HT1080 (cell line): Measurements from ENCODE around the gene SPHK2. TPM values are rescaled to one million over a fixed set of nuclear protein-coding genes. Genes with fewer than 3 reads are reported as not detected.
A peak's percentile ranks its signal among the peaks of the same experiment; 100 is the strongest.
"Not testable (repeated sequence)": the region's sequence is repeated elsewhere in the genome, so short reads cannot be mapped to it uniquely, and the experiment has no call there.

Source experiments
- DNase-seq: peaks from one replicate; pipeline ENCODE4 v3.0.0-alpha.2; 2015; ENCODE audit warnings: low read depth
- total RNA-seq: library from RNA; depleted of rRNA; stranded (reverse); fragments of >200 nt; shearing (Covaris generic); gene quantifications from 2 replicates; pipeline ENCODE4 v1.2.3, GENCODE V29; 2014

The SPHK2 gene
- total RNA-seq, 1 experiment from 2014 or later, result 16.5 TPM

DNA sequence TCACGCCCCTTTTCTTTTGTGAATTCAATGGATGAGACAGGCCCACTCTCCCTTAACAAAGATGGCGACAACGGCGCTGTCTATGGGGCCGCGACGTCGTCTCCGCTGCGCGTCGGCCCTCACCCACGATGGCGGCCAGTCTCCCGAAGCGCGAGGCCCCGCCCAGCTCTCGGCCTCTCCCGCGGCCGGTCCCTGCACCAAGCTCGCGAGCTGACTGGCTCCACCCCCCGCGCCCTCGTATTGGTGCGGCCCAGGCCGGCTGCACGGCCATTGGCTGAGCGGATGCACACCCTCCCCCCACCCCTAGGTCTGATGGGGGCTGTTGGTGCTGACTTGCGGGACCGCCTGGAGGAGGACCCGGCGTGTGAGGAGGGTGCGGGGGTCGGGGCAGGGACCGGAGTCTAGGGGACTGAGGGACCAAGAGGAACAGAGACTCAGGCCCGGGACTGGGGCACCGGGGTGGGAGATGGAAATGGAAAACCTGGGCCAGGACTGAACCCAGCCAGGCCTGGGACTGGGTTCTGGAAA, 4.8 kb downstream of the SPHK2 start:
- DNase-seq, result peak; percentile 94

DNA sequence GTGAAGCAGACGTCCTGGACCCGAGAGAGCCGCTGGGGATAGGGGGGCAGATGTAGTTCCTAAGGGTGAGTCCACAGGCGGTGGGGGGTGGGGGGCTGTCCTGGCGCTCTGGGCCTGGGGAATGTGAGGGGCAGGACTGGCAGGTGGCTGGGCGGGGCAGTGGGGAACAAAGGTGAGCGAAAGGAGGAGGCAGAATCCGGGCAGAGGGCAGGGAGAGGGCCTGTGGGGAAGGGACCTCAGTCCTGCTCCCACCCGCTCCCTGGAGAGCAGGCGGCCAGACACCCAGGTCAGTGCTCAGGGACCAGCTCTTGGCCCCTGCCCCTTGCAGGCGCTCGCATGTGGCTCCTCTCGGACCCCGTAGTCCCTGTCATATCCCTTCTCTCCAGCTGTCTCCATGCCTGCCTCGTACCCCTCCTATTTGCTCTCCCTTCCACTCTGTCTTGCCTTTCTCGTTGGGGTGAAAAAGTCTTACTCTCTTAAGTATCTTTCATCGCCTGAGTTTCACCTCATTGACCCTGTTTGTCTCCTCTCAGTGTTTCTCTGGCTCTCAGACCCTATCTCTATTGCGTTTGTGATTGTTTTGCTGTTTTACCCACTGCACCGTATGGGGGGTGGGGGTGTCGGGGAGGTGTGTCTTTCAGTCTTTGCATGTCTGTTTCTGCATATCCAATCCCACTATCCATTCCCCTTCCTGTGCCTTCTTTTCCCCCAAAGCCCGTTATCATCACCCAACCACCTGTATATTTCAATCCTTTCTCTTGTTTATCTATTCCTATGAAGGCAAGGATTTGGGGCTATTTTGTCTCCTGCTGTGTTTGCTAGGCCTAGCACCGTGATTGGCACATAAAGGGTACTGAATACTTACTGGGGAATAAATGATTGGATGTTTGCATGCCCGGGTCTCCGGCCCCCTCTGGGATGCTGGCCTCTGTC, 5.8 kb downstream of the SPHK2 start:
- no peak for DNase-seq

DNA sequence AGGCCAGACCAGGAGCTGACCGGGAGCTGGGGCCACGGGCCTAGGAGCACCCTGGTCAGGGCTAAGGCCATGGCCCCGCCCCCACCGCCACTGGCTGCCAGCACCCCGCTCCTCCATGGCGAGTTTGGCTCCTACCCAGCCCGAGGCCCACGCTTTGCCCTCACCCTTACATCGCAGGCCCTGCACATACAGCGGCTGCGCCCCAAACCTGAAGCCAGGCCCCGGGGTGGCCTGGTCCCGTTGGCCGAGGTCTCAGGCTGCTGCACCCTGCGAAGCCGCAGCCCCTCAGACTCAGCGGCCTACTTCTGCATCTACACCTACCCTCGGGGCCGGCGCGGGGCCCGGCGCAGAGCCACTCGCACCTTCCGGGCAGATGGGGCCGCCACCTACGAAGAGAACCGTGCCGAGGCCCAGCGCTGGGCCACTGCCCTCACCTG, 6.6 kb downstream of the SPHK2 start:
- no peak for DNase-seq

DNA sequence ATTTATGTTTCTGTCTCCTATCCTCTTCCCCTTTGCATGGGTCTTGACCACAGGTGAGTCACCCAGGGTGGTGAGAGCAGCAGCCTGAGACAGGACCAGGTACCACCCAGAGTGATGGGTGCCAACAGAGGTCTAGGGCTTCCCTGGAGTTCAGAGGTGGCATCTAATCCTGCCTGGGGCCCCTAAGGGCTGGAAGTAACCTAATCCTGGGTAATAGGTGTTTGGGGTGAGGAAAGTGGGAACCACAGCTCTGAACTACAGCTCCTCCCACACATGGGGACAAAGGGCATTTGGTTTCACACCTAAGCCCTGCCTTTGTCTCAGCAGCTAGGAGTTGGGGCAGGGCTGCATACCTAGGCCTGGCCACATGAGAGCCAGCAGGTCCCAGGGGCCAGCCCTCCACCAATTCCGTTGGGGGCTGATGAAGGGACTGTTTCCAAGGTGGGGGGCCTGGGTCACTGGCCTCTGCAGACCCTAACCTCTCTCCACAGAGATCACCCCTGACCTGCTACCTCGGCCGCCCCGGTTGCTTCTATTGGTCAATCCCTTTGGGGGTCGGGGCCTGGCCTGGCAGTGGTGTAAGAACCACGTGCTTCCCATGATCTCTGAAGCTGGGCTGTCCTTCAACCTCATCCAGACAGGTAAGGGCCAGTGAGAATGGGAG, 8.0 kb downstream of the SPHK2 start:
- DNase-seq, result peak; percentile 45

DNA sequence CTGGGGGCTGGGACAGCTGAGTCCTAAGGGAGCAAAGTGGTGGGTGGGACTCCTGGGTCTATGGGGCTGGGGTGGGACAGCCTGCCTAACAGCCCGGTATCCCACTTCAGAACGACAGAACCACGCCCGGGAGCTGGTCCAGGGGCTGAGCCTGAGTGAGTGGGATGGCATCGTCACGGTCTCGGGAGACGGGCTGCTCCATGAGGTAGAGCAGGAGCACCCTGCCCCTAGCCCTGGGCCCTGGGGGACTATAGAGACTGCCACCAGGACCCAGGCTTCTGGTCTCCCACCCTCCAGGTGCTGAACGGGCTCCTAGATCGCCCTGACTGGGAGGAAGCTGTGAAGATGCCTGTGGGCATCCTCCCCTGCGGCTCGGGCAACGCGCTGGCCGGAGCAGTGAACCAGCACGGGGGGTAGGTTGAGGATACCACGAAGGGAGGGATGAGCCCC, 8.6 kb downstream of the SPHK2 start:
- DNase-seq, result no peak

DNA sequence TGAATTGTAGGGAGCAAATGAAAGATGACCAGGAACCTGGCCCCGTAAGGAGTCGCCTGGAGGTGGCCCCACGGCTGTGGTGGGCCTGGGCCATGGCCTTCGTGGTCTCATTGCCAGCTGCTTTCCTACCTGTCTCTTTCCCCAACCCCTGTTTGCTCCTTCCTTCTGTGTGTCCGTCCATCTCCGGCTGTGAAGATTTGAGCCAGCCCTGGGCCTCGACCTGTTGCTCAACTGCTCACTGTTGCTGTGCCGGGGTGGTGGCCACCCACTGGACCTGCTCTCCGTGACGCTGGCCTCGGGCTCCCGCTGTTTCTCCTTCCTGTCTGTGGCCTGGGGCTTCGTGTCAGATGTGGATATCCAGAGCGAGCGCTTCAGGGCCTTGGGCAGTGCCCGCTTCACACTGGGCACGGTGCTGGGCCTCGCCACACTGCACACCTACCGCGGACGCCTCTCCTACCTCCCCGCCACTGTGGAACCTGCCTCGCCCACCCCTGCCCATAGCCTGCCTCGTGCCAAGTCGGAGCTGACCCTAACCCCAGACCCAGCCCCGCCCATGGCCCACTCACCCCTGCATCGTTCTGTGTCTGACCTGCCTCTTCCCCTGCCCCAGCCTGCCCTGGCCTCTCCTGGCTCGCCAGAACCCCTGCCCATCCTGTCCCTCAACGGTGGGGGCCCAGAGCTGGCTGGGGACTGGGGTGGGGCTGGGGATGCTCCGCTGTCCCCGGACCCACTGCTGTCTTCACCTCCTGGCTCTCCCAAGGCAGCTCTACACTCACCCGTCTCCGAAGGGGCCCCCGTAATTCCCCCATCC, 9.4 kb downstream of the SPHK2 start:
- no peak for DNase-seq

DNA sequence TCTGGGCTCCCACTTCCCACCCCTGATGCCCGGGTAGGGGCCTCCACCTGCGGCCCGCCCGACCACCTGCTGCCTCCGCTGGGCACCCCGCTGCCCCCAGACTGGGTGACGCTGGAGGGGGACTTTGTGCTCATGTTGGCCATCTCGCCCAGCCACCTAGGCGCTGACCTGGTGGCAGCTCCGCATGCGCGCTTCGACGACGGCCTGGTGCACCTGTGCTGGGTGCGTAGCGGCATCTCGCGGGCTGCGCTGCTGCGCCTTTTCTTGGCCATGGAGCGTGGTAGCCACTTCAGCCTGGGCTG, 9.9 kb downstream of the SPHK2 start:
- no peak for DNase-seq

DNA sequence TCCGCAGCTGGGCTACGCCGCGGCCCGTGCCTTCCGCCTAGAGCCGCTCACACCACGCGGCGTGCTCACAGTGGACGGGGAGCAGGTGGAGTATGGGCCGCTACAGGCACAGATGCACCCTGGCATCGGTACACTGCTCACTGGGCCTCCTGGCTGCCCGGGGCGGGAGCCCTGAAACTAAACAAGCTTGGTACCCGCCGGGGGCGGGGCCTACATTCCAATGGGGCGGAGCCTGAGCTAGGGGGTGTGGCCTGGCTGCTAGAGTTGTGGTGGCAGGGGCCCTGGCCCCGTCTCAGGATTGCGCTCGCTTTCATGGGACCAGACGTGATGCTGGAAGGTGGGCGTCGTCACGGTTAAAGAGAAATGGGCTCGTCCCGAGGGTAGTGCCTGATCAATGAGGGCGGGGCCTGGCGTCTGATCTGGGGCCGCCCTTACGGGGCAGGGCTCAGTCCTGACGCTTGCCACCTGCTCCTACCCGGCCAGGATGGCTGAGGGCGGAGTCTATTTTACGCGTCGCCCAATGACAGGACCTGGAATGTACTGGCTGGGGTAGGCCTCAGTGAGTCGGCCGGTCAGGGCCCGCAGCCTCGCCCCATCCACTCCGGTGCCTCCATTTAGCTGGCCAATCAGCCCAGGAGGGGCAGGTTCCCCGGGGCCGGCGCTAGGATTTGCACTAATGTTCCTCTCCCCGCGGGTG, 10.4 kb downstream of the SPHK2 start:
- no peak for DNase-seq

DNA sequence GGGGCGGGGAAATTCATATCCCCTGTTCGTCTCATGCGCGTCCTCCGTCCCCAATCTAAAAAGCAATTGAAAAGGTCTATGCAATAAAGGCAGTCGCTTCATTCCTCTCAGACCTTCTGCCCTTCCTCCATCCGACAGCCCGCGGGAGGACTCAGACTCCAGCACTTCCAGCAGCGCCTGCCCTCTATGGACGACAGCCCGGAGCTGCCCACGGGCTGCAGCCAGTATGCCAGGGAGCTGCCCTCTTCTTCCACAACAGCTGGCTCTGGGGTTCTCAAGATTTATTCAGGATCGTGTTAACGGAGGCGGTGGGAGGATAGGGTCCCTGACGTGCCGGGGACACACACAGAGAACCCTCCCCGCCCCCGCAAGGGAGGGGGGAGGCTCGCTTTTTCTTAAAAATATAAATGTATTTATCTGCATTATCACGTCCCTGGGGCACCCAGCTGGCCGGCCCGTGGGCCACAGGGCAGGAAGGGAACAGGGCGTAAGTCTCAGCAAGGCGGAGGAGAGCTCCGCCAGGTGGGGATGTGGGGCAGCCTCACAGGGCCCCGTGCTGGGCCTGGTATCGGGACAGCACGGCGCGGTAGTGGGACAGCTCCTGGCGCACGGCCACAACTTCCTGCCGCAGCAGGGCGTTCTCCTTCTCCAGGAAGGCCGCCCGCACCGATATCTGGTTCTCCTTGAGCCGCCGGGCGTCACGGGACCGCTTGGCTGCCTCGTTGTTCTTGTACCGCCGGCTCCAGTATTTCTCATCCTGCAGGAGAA, 11.2 kb downstream of the SPHK2 start:
- no peak for DNase-seq

DNA sequence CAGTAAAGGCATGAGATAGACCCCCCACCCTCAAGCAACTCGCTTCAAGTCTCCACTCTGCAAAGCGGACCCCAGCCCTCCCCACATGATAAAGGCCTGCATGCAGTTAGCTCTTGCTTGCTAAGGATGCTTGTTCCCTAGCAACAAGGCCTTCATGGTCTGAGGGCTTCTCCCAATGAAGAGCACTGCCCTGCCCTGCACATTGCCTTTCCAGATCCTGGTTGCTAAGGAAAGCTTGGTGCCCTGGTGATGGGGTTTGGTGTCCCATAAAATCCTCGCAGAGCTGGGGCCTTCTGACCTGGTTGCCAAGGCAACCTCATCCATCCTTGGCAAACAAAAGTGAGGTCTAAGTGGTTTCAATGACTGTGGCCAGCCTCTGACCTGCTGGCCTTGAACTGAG, 11.9 kb downstream of the SPHK2 start:
- DNase-seq, result no peak

DNA sequence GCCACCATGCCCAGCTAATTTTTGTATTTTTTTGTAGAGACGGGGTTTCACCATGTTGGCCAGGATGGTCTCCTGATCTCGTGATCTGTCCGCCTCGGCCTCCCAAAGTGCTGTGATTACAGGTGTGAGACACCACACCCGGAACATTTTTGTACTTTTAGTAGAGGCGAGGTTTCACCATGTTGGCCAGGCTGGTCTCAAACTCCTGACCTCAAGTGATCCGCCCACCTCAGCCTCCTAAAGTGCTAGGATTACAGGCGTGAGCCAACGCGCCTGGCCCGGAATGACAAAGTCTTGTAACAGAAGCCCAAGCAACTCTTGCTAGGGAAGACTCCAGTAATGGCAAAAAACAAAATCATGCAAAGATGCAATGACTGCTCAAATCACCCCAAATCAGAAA, 13.0 kb downstream of the SPHK2 start:
- DNase-seq, result not testable (repeated sequence)

DNA sequence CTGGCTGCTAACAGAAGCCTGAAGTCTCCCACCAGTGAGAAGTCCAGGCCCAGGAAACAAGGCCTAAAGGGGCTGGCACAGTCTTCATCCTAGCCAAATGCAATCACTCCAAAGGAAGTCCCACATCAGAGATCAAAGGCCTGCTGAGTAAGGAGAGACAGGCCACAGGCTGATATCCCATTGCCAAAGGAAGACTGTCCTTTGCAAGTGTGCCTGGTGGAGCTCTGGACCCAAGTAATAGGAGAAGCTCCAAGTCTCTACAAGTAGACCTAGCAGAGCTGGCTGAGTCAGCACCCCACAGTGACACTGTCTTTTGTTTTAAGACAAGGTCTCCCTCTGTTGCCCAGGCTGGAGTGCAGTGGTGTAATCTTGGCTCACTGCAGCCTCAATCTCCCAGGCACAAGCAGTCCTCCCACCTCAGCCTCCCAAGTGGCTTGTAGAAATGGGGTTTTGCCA, 13.4 kb downstream of the SPHK2 start:
- peak; percentile 84 for DNase-seq

DNA sequence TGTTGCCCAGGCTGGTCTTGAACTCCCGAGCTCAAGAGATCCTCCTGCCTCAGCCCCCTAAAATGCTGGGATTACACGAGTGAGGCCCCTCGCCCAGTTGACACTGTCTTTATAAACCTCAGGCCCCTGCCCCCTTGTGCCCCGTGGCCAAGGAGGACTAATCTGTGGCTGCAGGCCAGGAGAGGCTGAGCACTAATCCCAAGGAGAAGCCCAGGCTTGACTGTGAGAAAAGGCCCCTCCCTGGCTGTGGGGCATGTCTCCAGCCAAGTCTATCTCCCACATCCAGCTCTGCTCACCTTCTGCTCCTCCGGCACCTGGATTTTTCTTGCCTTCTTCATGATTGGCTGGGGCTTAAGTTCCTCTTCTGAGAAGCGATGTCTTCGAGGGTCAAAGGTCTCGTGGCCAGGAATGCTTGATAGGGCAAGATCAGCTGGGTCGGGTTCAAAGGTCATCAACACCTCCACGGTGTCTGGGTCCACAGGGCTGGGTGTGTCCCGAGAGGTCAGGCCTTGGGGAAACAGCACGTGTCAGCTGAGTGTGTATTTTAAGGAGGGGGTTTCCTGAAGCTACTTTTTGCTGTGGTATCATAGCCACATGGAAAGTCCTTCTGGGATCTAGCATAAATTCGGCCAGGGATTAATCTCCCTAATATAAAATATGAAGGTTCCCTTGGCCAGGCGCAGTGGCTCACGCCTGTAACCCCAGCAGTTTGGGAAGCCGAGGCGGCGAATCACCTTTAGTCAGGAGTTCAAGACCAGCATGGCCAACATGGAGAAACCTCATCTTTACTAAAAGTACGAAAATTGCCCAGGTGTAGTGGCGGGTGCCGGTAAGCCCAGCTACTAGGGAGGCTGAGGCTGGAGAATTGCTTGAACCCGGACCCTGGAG, 14.1 kb downstream of the SPHK2 start:
- DNase-seq, result no peak

DNA sequence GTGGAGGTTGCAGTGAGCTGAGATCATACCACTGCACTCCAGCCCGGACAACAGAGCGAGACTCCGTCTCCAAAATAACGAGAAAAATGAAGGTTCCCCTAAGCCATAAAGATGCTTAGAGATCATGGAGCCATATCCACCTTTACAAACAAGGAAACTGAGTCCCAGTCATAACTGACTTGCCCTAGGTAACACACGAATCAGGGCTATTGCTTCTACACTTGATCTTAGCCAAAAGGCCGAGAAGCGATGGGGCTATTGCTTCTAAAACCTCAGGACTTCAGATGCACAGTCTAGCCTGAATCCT, 14.7 kb downstream of the SPHK2 start:
- no peak for DNase-seq

DNA sequence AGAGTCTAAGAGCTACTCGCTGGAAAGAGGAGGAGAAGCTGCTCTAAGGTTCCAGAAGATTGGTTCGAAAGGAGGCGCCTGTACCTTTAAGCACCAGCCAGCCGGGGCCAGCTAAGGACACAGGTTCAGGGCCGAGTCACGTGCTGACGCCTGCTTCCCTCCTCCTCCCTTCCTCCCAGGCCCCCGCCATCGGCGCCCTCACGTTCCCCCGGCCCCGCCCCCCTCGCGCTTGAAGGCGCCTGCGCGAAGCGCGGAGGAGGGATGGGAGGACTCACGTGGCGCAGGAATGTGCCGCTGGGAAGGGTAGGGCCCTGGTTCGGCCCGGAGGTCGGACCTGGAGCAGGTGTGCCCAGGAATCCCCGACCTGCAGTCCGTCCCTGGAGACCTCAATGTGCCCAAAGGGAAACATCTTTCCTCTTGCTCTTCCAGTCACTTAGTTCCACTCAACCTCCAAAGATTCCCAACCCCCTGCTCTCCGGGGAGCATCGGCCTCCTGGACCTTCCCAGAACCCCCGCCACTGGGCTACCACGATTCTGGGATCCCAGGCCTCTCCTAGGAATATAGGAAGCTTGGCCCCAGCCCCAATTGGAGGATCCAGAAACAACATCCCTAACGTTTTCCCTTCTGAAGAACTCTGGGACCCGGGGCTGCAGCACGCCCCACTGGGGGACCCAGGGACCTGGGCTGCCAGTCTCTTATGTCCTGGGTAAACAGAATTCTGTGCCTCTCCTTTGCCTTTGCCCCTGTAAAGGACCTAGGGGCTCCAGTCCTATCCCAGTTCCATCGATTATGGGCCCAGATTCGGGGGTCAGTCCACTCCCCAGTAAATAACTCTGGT, 15.3 kb downstream of the SPHK2 start:
- DNase-seq, result peak; percentile 92

DNA sequence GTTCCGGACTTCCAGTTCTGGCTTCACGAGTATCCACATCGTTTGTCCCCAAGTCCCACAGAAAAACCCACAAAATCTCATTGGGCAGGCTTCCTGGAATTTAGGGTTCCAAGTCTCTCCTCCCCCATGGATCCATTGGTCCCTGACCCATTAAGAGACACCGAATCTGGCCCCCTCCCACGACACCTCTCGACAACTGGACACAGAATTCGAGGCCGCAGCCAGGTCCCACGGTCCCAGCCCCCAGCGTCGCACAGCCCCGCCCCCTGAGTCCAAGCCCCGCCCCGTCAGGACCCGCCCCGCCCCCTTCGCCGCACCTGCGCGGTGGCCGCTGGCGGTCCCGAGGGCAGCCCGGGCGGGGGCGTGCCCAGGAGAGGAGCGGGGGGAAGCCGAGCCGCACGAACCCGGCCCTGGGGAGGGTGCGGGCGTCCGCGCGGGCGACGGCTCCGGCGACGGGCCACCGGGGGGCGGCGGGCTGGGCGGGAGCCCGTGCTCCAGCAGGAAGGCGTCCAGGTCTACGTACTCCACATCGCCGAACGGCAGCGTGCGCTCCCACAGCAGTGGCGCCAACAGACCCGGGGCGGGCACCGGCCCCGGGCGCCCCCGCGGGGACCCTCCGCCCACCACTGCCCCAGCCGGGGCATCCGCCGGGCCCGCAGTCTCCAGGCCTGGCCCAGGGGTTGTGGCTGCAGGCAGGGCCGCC, 16.1 kb downstream of the SPHK2 start:
- no peak for DNase-seq

DNA sequence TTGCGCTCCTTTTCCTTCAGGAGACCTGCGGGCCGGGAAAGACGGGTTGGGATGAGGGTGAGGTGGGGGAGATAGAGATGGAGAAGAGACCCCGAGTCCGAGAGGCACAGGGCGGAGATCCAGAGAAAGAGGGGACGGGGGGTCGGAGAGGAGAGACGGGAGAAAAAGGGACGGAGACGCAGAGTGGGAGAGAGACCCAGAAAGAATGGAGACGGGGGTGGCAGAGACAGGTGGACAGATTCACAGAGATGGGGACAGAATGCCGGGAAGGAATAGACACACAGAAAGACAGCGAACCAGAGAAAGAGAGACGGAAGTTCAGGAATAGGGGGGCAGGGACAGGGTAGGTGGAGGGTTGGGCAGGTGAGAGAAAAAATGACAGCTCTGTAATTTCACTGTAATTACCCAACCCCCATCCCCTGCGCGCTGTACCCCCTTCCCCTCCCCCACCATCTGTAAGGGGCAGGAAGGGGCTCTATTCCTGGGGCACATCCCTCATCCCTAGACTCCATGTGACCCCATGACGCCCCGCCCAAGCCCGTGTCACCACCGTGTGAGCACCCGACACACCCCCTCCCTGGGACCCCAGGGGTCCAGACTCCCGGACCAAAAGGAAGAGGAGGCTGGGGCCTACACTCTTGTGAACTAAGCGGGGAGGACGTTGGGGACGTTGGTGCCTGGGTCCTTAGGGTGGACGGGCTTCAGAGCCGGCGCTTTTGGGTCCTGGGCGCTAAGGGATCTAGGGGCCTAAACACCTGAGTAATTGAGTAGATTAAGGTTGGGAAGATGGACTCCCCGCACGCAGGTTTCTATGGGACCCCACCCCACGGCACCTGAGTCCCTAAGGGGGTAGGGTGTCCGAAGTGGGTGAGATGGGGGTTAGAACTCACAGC, 16.9 kb downstream of the SPHK2 start:
- DNase-seq, result no peak
